Caco-2 (cell line): ENCODE measurements around the gene LTA4H. TPM values are rescaled to one million over a fixed set of nuclear protein-coding genes. Genes with fewer than 3 reads are reported as not detected.

ENCODE experiments used
- Bru-seq: library from RNA; stranded (reverse); fragments of 400-500 nt; gene quantifications from one replicate; lab custom pipeline; 2021; lab: Mats Ljungman, UMichigan
- BruChase-seq, 2 experiments: library from RNA; stranded (reverse); fragments of 400-500 nt; gene quantifications; one replicate each; lab custom pipeline; 2021; lab: Mats Ljungman, UMichigan
- BruUV-seq: library from RNA; stranded (reverse); fragments of 400-500 nt; replicated peaks from 2 replicates; lab custom pipeline; 2021; lab: Mats Ljungman, UMichigan
- CTCF ChIA-PET: fragments of 300-600 bp; sonication (Branson Sonifier 250); formaldehyde crosslinking; loops from one replicate; lab custom pipeline; 2022; ENCODE audit warnings: antibody characterized with exemption; lab: Charles Lee
- POLR2A ChIA-PET: fragments of 300-600 bp; sonication (Branson Sonifier 250); formaldehyde crosslinking; loops from one replicate; lab custom pipeline; 2022; ENCODE audit warnings: antibody characterized with exemption; lab: Charles Lee
- DNase-seq, 2 experiments: peaks; one replicate each; pipeline versions ENCODE4 v3.0.0 to v3.0.0-alpha.2; 2020 to 2022
- H3K27me3 ChIP-seq: replicated peaks from 2 replicates; pipeline ENCODE4 v1.6.0; 2011; ENCODE audit warnings: low read length; ENCODE audit not compliant: control insufficient read depth, insufficient read depth
- H3K36me3 ChIP-seq: 2 replicates; pipeline ENCODE4 v1.5.1; 2011; ENCODE audit warnings: low read length; ENCODE audit not compliant: control insufficient read depth, insufficient read depth
- H3K4me1 ChIP-seq: fragments of 250-450 bp; sonication (Bioruptor Pico); 2 replicates; pipeline ENCODE4 v1.5.1; 2020; ENCODE audit warnings: mild to moderate bottlenecking
- H3K4me3 ChIP-seq: 2 replicates; pipeline ENCODE4 v1.5.1; 2011; ENCODE audit warnings: low read depth, mild to moderate bottlenecking, control low read depth, low read length
- H3K9me3 ChIP-seq: fragments of 250-450 bp; sonication (Bioruptor Pico); 2 replicates; pipeline ENCODE4 v1.5.1; 2020; ENCODE audit warnings: mild to moderate bottlenecking, moderate library complexity
- H3K27ac Mint-ChIP-seq: one replicate; pipeline ENCODE4 v1.8.0; 2022; ENCODE audit warnings: mixed read lengths; ENCODE audit not compliant: unreplicated experiment
- H3K27me3 Mint-ChIP-seq: one replicate; pipeline ENCODE4 v1.8.0; 2022; ENCODE audit warnings: mixed read lengths; ENCODE audit not compliant: insufficient read depth, unreplicated experiment
- H3K36me3 Mint-ChIP-seq: one replicate; pipeline ENCODE4 v1.8.0; 2022; ENCODE audit warnings: mild to moderate bottlenecking, mixed read lengths; ENCODE audit not compliant: insufficient read depth, unreplicated experiment
- H3K4me1 Mint-ChIP-seq: one replicate; pipeline ENCODE4 v1.8.0; 2022; ENCODE audit warnings: low read depth, mixed read lengths; ENCODE audit not compliant: unreplicated experiment
- H3K4me3 Mint-ChIP-seq: one replicate; pipeline ENCODE4 v1.8.0; 2022; ENCODE audit warnings: mild to moderate bottlenecking, moderate library complexity, mixed read lengths; ENCODE audit not compliant: unreplicated experiment
- H3K9me3 Mint-ChIP-seq: one replicate; pipeline ENCODE4 v1.8.0; 2022; ENCODE audit warnings: mixed read lengths; ENCODE audit not compliant: unreplicated experiment
- intact Hi-C: fragments of 100-400 bp; cut with micrococcal nuclease; formaldehyde crosslinking; loops from one replicate; pipeline ENCODE4 v1.10.0; 2022; ENCODE audit not compliant: unreplicated experiment
- long read RNA-seq: library from polyadenylated mRNA; stranded (forward); transcript quantifications from one replicate; pipeline ENCODE4 v2.0.0, GENCODE V29; 2022
- total RNA-seq: library from RNA; stranded (reverse); gene quantifications from 2 replicates; pipeline ENCODE4 v1.2.3, GENCODE V29; 2022
- TF ChIP-seq, protein P1 (sequence below), 2 experiments: fragments of 200-600 bp in 1 of 2; IDR thresholded peaks; 1 replicate in 1 of 2; 2 replicates in 1 of 2; pipeline versions ENCODE4 v1.5.1 to v1.8.0; 2011 to 2022; ENCODE audit warnings: antibody characterized with exemption in 1 of 2, control low read depth in 1 of 2, inconsistent platforms in 1 of 2, low read depth in 1 of 2, low read length in 1 of 2, mild to moderate bottlenecking in 1 of 2, moderate library complexity in 1 of 2; ENCODE audit not compliant: insufficient read depth in 1 of 2, severe bottlenecking in 1 of 2, unreplicated experiment in 1 of 2

Gene LTA4H
- total RNA-seq = 56.7 and 61.9 TPM in 2 replicates
- Bru-seq, nascent RNA = percentile 60 among the genes with signal in this experiment
- percentile 63 among the genes with signal in this experiment for BruChase-seq, experiment 1, labeled RNA remaining after a 2-hour chase
- percentile 73 among the genes with signal in this experiment for BruChase-seq, experiment 2, labeled RNA remaining after a 6-hour chase
- long read RNA-seq, transcript LTA4H-201 (19 exons, 2,139 nt) = major isoform, 68 of 96 reads
- long read RNA-seq, partial matches to known transcripts = 9 of 96 reads
- long read RNA-seq, other reads (novel, unspliced or antisense) = 19 of 96 reads

GRCh38 chr12:96035283-96036236 lies at the start of gene LTA4H:
TSS of gene LTA4H (minus strand) at chr12:96035587. CDS start at chr12:96035519, 68 bp downstream.
- peak within 1 kb of the TSS; percentile 62 for H3K4me3 ChIP-seq
- Mint-ChIP-seq H3K36me3 (no peaks in the 10 kb centered on the region), H3K4me3 (no peak within 1 kb of the TSS), H3K9me3 (no peaks in the 10 kb centered on the region), H3K27me3 (no peaks in the 10 kb centered on the region), H3K4me1 (no peaks in the 10 kb centered on the region), H3K27ac (no peak within 1 kb of the TSS)
- ChIA-PET CTCF (interaction anchor here (0.5 to 0.9 kb wide), 2 partner anchors 179 to 180 kb away, joined by 3 to 4 read pairs; no protein-coding TSS in a partner anchor), POLR2A (no interaction called here)
- peaks cover 10% of the 10 kb centered on the region for H3K4me1 ChIP-seq
- no TSS peak for BruUV-seq
- H3K9me3 ChIP-seq = no peaks in the 10 kb centered on the region
- TF ChIP-seq, protein P1, sequence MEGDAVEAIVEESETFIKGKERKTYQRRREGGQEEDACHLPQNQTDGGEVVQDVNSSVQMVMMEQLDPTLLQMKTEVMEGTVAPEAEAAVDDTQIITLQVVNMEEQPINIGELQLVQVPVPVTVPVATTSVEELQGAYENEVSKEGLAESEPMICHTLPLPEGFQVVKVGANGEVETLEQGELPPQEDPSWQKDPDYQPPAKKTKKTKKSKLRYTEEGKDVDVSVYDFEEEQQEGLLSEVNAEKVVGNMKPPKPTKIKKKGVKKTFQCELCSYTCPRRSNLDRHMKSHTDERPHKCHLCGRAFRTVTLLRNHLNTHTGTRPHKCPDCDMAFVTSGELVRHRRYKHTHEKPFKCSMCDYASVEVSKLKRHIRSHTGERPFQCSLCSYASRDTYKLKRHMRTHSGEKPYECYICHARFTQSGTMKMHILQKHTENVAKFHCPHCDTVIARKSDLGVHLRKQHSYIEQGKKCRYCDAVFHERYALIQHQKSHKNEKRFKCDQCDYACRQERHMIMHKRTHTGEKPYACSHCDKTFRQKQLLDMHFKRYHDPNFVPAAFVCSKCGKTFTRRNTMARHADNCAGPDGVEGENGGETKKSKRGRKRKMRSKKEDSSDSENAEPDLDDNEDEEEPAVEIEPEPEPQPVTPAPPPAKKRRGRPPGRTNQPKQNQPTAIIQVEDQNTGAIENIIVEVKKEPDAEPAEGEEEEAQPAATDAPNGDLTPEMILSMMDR (IDR thresholded peaks at IDR 0.05; ENCODE audit: insufficient read depth in 1 of 2, low read depth in 1 of 2, low read length in 1 of 2, severe bottlenecking in 1 of 2, unreplicated experiment in 1 of 2) = no peak
- H3K27me3 ChIP-seq = no peaks in the 10 kb centered on the region
- no peaks in the 10 kb centered on the region for H3K36me3 ChIP-seq
- intact Hi-C loops = loop anchor here (1.0 kb wide), 1 partner anchor 180 kb away; no protein-coding TSS in a partner anchor
- peak; percentile 95 to 98 for DNase-seq

- peaks cover 26% of the 10 kb centered on the region for H3K9me3 Mint-ChIP-seq
- no peaks in the 10 kb centered on the region for H3K36me3 ChIP-seq
- no peak for DNase-seq
- intact Hi-C loops = no loop called here
- H3K9me3 ChIP-seq = no peaks in the 10 kb centered on the region; the same call in 1 of the 2 replicates
- H3K27me3 Mint-ChIP-seq = peaks cover 2% of the 10 kb centered on the region
- no TSS peak for BruUV-seq
- H3K4me3 ChIP-seq = no peak overlapping the region
- ChIA-PET CTCF (no interaction called here), POLR2A (no interaction called here)
- H3K36me3 Mint-ChIP-seq = no peaks in the 10 kb centered on the region
- H3K4me1 Mint-ChIP-seq = peaks cover 8% of the 10 kb centered on the region
- peaks cover 8% of the 10 kb centered on the region for H3K4me1 ChIP-seq
- no peaks in the 10 kb centered on the region for H3K27me3 ChIP-seq
- no peak overlapping the region for H3K27ac Mint-ChIP-seq
- TF ChIP-seq, protein P1 (IDR thresholded peaks at IDR 0.05; ENCODE audit: insufficient read depth in 1 of 2, low read depth in 1 of 2, low read length in 1 of 2, severe bottlenecking in 1 of 2, unreplicated experiment in 1 of 2) = no peak
- H3K4me3 Mint-ChIP-seq = no peak overlapping the region
These were observed 49.2 kb upstream of the LTA4H start for GRCh38 chr12:96084624-96085023.
